Activated CD4-positive, alpha-beta T cell treated with anti-CD3 and anti-CD28 coated beads, Interleukin-2, amount 50 U/mL, for 24 hours (primary cell): ENCODE measurements around the gene HIVEP3.

ENCODE experiments used
- DNase-seq, 2 donors: peaks; one replicate each; pipeline ENCODE4 v3.0.0-alpha.2; 2020; ENCODE audit warnings: low read depth in 1 of 2, low spot score in 1 of 2

The HIVEP3 gene

GRCh38 chr1:41598325-41598724, 320.4 kb downstream of the HIVEP3 start:
- DNase-seq, result no peak

- no peak for DNase-seq
Observed at GRCh38 chr1:41592451-41593125, 326.1 kb downstream of the HIVEP3 start.

GRCh38 chr1:41591891-41592290, 326.8 kb downstream of the HIVEP3 start:
- DNase-seq, result no peak

- no peak for DNase-seq
Observed at GRCh38 chr1:41590331-41590730, 328.4 kb downstream of the HIVEP3 start.

GRCh38 chr1:41589395-41589794, 329.3 kb downstream of the HIVEP3 start:
- DNase-seq, result no peak

GRCh38 chr1:41588334-41588875, 330.3 kb downstream of the HIVEP3 start:
- no peak for DNase-seq

GRCh38 chr1:41587791-41588190, 330.9 kb downstream of the HIVEP3 start:
- DNase-seq, result no peak

GRCh38 chr1:41586230-41586629, 332.5 kb downstream of the HIVEP3 start:
- no peak for DNase-seq

GRCh38 chr1:41583658-41584547, 334.8 kb downstream of the HIVEP3 start:
- no peak for DNase-seq

GRCh38 chr1:41582851-41583657, 335.7 kb downstream of the HIVEP3 start:
- DNase-seq, result no peak

- no peak for DNase-seq
Observed at GRCh38 chr1:41582351-41582750, 336.4 kb downstream of the HIVEP3 start.

- no peak for DNase-seq
Observed at GRCh38 chr1:41582004-41582325, 336.8 kb downstream of the HIVEP3 start.

- DNase-seq, result no peak
Observed at GRCh38 chr1:41581216-41582003, 337.3 kb downstream of the HIVEP3 start.

- DNase-seq, result no peak
Observed at GRCh38 chr1:41580520-41581172, 338.1 kb downstream of the HIVEP3 start.

GRCh38 chr1:41580021-41580420, 338.7 kb downstream of the HIVEP3 start:
- DNase-seq, result no peak

- no peak for DNase-seq
Observed at GRCh38 chr1:41578712-41579335, 339.9 kb downstream of the HIVEP3 start.

- no peak for DNase-seq
Observed at GRCh38 chr1:41576620-41577019, 342.1 kb downstream of the HIVEP3 start.

GRCh38 chr1:41576206-41576605, 342.5 kb downstream of the HIVEP3 start:
- no peak for DNase-seq

GRCh38 chr1:41574842-41575241, 343.9 kb downstream of the HIVEP3 start:
- no peak for DNase-seq
